Measurements from ENCODE around the gene C19orf18. TPM values are rescaled to one million over a fixed set of nuclear protein-coding genes. Genes with fewer than 3 reads are reported as not detected.

C19orf18 gene
- total RNA-seq, 2 donors from 2014 or later: 0.40 to 0.51 TPM

- H3K4me1 ChIP-seq (ENCODE audit: control insufficient read depth, insufficient read depth, low read length): no peaks in the 10 kb centered on the region
- peaks cover 7% of the 10 kb centered on the region for H3K36me3 ChIP-seq (ENCODE audit: control insufficient read depth, insufficient read depth, low read length)
- H3K9ac ChIP-seq (ENCODE audit: extremely low read depth, low read length, poor library complexity, severe bottlenecking): no peak overlapping the region
- peaks cover 19% of the 10 kb centered on the region for H3K27me3 Mint-ChIP-seq (ENCODE audit: insufficient read depth)
- no peak overlapping the region for H3K4me3 ChIP-seq (ENCODE audit: low read length)
- peaks cover 9% of the 10 kb centered on the region for H3K4me1 Mint-ChIP-seq
- peaks cover 65% of the 10 kb centered on the region for H3K9me3 Mint-ChIP-seq
- no peak overlapping the region for H3K27ac ChIP-seq (ENCODE audit: low read depth, low read length)
- no peak overlapping the region for H3K27ac Mint-ChIP-seq
- WGBS, 2 experiments (ENCODE audit: insufficient coverage in 1 of 2, insufficient read length in 1 of 2): 86 to 94% methylated on average over 6 to 12 of the region's 12 CpGs
- no peak for DNase-seq
- peaks cover 22% of the 10 kb centered on the region for H3K9me3 ChIP-seq (ENCODE audit: control insufficient read depth, low read length)
- TF ChIP-seq CTCF (conservative IDR thresholded peaks at IDR 0.05): no peak
- peaks cover 11% of the 10 kb centered on the region for H3K36me3 Mint-ChIP-seq (ENCODE audit: low read depth)
- H3K27me3 ChIP-seq (ENCODE audit: control insufficient read depth, insufficient read depth, low read length, poor library complexity, severe bottlenecking): no peaks in the 10 kb centered on the region
- no peak overlapping the region for H3K4me3 Mint-ChIP-seq
Observed at GRCh38 chr19:57949702-57950101, 24.6 kb downstream of the C19orf18 start.

- Mint-ChIP-seq H3K27me3 (ENCODE audit: insufficient read depth) (peaks cover 16% of the 10 kb centered on the region), H3K9me3 (peaks cover 65% of the 10 kb centered on the region), H3K4me3 (no peak overlapping the region), H3K36me3 (ENCODE audit: low read depth) (peaks cover 15% of the 10 kb centered on the region), H3K27ac (no peak overlapping the region), H3K4me1 (peaks cover 9% of the 10 kb centered on the region)
- no peak for TF ChIP-seq CTCF (conservative IDR thresholded peaks at IDR 0.05)
- no peaks in the 10 kb centered on the region for H3K27me3 ChIP-seq (ENCODE audit: control insufficient read depth, insufficient read depth, low read length, poor library complexity, severe bottlenecking)
- no peak for DNase-seq
- no peaks in the 10 kb centered on the region for H3K4me1 ChIP-seq (ENCODE audit: control insufficient read depth, insufficient read depth, low read length)
- H3K27ac ChIP-seq (ENCODE audit: low read depth, low read length): no peak overlapping the region
- WGBS, 2 experiments (ENCODE audit: insufficient coverage in 1 of 2, insufficient read length in 1 of 2): 95 to 96% methylated on average over 8 to 24 of the region's 24 CpGs
- H3K9ac ChIP-seq (ENCODE audit: extremely low read depth, low read length, poor library complexity, severe bottlenecking): no peak overlapping the region
- no peak overlapping the region for H3K4me3 ChIP-seq (ENCODE audit: low read length)
- H3K9me3 ChIP-seq (ENCODE audit: control insufficient read depth, low read length): peaks cover 24% of the 10 kb centered on the region
- peaks cover 11% of the 10 kb centered on the region for H3K36me3 ChIP-seq (ENCODE audit: control insufficient read depth, insufficient read depth, low read length)
Observed at GRCh38 chr19:57949296-57949695, 25.0 kb downstream of the C19orf18 start.

GRCh38 chr19:57947419-57948134 lies 26.8 kb downstream of the C19orf18 start, which contains the start of gene ZNF256:
ZNF256 (minus strand) TSS chr19:57947706; CDS start chr19:57947474, 232 bp downstream.
- peak within 1 kb of the TSS; percentile 90 for H3K4me3 Mint-ChIP-seq
- Histone ChIP-seq H3K36me3 (ENCODE audit: control insufficient read depth, insufficient read depth, low read length) (peaks cover 27% of the 10 kb centered on the region), H3K4me3 (ENCODE audit: low read length) (peak within 1 kb of the TSS; percentile 96), H3K9ac (ENCODE audit: extremely low read depth, low read length, poor library complexity, severe bottlenecking) (peak within 1 kb of the TSS; percentile 80), H3K27me3 (ENCODE audit: control insufficient read depth, insufficient read depth, low read length, poor library complexity, severe bottlenecking) (no peaks in the 10 kb centered on the region), H3K4me1 (ENCODE audit: control insufficient read depth, insufficient read depth, low read length) (no peaks in the 10 kb centered on the region), H3K27ac (ENCODE audit: low read depth, low read length) (peak within 1 kb of the TSS; percentile 72), H3K9me3 (ENCODE audit: control insufficient read depth, low read length) (peaks cover 40% of the 10 kb centered on the region)
- peak; percentile 99 for DNase-seq
- peaks cover 9% of the 10 kb centered on the region for H3K4me1 Mint-ChIP-seq
- 3 to 10% methylated on average over 39 to 54 of the region's 54 CpGs for WGBS, 2 experiments (ENCODE audit: insufficient coverage in 1 of 2, insufficient read length in 1 of 2)
- peak; percentile 83 for TF ChIP-seq CTCF (conservative IDR thresholded peaks at IDR 0.05)
- peaks cover 11% of the 10 kb centered on the region for H3K27me3 Mint-ChIP-seq (ENCODE audit: insufficient read depth)
- peak within 1 kb of the TSS; percentile 94 for H3K27ac Mint-ChIP-seq
- peaks cover 69% of the 10 kb centered on the region for H3K9me3 Mint-ChIP-seq
- H3K36me3 Mint-ChIP-seq (ENCODE audit: low read depth): peaks cover 32% of the 10 kb centered on the region
